ENCODE measurements around the gene CFAP20DC.

GRCh38 chr3:58779934-58780333 is 269.9 kb downstream of the CFAP20DC start:
- TF ChIP-seq CTCF (IDR thresholded peaks at IDR 0.05) (no peak), POLR2A (IDR thresholded peaks at IDR 0.05) (no peak)
